IMR-90 (cell line): ENCODE measurements around the gene CERS1.

Source experiments
- BHLHE40 ChIP-seq: fragments of 150-350 bp; IDR thresholded peaks from 2 replicates; pipeline ENCODE4 v1.6.1; 2016; ENCODE audit warnings: mild to moderate bottlenecking, low read depth, low read length
- POLR2A ChIP-seq: IDR thresholded peaks from 2 replicates; pipeline ENCODE4 v1.6.1; 2012; ENCODE audit warnings: mild to moderate bottlenecking, low read depth, low read length
- RCOR1 ChIP-seq: IDR thresholded peaks from 2 replicates; pipeline ENCODE4 v1.6.1; 2012; ENCODE audit warnings: mild to moderate bottlenecking, low read length, improper control_type of control experiment; ENCODE audit not compliant: insufficient replicate concordance
- RFX5 ChIP-seq: IDR thresholded peaks from 2 replicates; pipeline ENCODE4 v1.8.0; 2012; ENCODE audit warnings: low read depth, mild to moderate bottlenecking, low read length, moderate library complexity
- TF ChIP-seq, protein P1 (sequence below): conservative IDR thresholded peaks from 2 replicates; pipeline ENCODE4 v1.5.1; 2012; ENCODE audit warnings: mild to moderate bottlenecking, low read depth, low read length, improper control_type of control experiment
- TF ChIP-seq, protein P2 (sequence below): fragments of 150-350 bp; IDR thresholded peaks from 2 replicates; pipeline ENCODE4 v1.6.1; 2017; ENCODE audit warnings: mild to moderate bottlenecking, antibody characterized with exemption, low read length, low read depth

DNA sequence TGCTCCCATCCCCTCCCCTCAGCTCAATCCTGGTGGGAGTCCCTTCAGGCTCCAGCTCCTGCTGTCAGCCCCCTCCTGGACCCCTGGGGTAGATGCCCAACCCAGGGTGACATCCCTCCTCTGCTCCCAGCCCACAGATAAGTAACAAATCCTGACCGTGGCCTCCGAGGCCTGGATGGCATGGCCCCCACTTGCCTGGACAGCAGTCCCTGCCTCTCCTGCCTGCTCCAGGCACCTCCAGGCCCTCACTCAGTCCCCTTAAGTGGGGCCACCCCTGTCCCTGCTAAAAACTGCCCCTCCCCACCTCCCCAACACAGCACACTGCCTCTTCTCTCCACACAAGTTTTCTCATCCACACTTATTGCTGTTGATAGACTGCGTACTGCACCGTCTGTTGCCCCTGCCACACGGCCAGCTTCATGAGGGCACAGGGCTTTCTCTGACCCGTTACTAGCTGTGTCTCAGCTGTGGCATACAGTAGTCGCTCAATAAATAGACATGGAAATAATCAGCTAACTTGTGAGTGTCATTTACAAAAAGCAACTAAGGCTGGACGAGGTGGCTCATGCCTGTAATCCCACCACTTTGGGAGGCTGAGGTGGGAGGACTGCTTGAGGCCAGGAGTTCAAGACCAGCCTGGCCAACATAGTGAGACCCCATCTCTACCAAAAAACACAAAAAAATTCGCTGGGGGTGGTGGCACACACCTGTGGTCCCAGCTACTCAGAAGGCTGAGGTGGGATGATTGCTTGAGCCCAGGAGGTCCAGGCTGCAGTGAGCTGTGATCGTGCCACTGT lies 5.8 kb downstream of the CERS1 start:
- TF ChIP-seq, protein P1, sequence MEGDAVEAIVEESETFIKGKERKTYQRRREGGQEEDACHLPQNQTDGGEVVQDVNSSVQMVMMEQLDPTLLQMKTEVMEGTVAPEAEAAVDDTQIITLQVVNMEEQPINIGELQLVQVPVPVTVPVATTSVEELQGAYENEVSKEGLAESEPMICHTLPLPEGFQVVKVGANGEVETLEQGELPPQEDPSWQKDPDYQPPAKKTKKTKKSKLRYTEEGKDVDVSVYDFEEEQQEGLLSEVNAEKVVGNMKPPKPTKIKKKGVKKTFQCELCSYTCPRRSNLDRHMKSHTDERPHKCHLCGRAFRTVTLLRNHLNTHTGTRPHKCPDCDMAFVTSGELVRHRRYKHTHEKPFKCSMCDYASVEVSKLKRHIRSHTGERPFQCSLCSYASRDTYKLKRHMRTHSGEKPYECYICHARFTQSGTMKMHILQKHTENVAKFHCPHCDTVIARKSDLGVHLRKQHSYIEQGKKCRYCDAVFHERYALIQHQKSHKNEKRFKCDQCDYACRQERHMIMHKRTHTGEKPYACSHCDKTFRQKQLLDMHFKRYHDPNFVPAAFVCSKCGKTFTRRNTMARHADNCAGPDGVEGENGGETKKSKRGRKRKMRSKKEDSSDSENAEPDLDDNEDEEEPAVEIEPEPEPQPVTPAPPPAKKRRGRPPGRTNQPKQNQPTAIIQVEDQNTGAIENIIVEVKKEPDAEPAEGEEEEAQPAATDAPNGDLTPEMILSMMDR: no peak
- TF ChIP-seq RCOR1: no peak
- TF ChIP-seq POLR2A: no peak
- no peak for TF ChIP-seq BHLHE40
- TF ChIP-seq, protein P2, sequence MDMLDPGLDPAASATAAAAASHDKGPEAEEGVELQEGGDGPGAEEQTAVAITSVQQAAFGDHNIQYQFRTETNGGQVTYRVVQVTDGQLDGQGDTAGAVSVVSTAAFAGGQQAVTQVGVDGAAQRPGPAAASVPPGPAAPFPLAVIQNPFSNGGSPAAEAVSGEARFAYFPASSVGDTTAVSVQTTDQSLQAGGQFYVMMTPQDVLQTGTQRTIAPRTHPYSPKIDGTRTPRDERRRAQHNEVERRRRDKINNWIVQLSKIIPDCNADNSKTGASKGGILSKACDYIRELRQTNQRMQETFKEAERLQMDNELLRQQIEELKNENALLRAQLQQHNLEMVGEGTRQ: no peak
- TF ChIP-seq RFX5: no peak
